NK-92 (cell line): ENCODE measurements around the gene HECTD2.
"Not testable (repeated sequence)": the region's sequence is repeated elsewhere in the genome, so short reads cannot be mapped to it uniquely, and the experiment has no call there.

Experiments used
- DNase-seq: peaks from one replicate; lab custom pipeline; 2025; ENCODE audit not compliant: unreplicated experiment; lab: John Stamatoyannopoulos, UW

Gene HECTD2

DNA sequence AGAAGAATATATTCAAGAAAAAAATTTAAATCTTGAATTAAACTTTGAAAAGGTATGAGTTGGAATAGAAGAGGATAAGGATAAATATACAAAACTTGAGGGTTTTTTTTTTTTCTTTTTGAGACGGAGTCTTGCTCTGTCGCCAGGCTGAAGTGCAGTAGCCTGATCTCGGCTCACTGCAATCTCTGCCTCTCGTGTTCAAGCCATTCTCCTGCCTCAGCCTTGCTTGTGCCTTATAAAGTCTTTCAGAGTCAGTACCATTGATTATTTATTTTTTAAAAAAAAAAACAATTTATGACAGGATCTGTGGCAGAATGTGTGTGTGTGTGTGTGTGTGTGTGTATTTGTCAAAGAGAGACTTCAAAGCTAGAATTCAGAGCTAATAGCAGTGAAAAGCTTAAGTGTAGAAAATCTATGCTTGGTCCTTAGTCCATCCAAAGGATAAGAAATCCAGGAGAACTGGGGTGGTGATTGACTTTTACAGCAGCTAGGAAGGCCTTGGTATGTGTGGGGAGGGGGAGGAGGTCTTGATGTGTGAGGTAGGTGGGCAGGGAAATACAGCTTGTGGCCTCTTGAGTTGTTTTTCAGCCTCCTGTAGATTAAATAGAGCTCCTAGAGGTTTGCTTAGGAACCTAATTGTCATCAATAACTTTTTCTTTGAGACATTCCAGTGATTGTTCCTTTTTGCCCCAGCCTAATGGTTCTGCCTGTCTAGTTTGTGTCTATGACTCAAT is 2.4 kb downstream of the HECTD2 start:
- DNase-seq: no peak

DNA sequence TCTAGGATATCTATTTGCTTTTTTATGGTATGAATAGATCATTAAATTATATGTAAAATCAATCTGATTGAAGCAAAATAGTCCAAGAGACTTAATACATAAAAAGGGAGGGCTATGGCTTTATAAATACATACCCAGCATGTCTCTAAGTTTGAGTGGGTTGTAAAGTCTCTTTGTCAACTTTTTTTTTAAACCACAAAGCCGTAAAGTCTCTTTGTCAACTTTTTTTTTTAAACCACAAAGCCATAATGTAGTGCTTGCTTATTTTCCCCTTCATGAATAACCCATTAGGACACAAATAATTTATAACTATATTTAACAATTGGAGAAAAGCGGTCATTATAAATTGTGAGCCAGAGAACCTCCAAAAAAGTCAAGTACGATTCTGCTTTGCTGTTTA is 5.7 kb downstream of the HECTD2 start:
- DNase-seq: no peak

DNA sequence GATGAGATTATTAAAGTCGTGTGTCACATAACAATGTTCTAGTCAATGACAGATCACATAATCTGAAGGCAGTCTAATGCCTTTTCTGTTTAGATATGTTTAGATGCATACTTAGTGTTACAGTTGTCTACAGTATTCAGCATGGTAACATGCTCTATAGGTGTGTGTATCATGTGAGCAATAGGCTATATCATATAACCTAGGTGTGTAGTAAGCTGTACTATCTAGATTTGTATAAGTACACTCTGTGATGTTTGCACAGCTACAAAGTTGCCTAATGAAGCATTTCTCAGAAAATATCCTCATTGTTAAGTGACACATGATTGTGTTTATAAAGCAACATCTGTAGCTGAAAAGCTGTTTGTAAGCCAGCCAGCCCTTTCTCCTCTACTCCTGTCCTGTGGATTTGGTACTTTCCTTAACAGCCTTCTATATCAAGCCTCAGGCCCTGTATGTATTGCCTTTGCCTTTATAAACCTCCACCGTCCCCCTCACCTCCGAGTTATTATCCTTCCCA is 6.3 kb downstream of the HECTD2 start:
- no peak for DNase-seq

DNA sequence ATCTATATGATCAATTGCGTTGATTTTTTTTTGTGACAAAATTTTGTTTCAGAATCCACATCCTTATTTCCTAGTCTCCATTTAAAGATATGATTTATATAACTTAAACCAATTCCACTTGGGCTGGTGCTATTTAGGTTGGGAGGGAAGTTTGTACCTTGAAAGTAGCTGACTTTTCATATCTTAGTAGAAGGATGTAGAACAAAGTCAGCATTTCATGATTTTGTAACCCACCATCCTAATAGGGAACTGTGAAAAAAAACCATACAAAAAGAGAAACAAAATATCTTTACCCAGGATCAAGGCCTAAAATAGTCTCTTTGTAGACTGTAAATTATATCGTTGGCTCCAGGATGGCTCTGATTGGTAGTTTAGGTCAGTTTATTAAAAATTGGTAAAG is 8.3 kb downstream of the HECTD2 start:
- DNase-seq: no peak

DNA sequence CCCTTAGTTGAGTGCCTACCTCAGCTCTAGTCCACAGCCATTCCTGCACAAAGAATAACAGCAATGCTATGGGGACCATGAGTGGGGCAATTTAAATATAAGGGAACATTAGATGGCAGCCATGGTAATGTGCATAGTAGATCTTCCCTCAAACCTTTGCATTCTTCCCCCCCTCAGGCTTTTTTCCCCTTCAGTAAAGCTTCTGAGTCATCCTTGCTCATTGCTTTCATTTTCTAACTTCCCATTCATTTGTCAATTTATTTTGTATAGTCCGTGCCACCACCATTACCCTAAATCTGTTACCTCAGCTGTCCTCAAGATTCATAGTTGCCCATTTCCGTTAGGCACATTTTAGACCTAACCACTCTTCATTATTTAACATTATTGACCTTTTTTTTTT is 10.7 kb downstream of the HECTD2 start:
- no peak for DNase-seq

DNA sequence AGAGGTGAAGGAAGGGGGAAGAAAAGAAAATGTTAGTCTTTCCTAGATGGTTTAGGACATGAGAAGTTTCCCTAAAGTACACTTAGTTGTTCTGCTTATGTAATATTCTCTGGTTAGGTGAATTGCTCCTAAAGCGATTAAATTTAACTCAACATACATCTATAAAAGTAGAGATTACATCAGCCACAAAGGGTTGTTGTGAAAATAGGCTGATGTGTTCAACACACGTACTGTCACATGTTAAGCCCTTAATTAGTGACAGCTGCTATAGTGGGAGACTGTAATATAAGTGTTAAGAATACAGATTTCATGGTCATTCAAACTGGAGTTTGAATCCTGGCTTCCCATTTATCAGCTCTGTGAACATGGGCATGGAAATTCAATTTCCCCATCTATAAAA is 12.8 kb downstream of the HECTD2 start:
- no peak for DNase-seq

DNA sequence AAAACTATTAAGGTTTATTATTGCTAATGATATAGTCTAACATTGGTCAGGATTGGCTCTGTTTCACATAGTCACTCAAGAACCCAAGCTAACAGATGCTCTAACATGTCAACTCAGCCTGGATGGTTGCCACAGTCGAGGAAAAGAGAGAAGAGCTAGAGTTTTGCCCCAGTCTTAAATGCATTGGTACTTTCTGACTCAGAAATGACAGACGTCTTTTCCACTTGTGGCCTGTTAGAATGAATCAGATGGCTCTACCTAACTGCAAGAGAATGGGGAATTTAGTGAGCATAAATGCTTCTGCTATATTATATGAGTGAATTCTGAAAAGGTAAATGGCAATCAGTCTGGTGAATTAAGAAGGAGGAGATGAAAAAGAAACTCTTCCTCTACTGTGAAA is 13.9 kb downstream of the HECTD2 start:
- no peak for DNase-seq

DNA sequence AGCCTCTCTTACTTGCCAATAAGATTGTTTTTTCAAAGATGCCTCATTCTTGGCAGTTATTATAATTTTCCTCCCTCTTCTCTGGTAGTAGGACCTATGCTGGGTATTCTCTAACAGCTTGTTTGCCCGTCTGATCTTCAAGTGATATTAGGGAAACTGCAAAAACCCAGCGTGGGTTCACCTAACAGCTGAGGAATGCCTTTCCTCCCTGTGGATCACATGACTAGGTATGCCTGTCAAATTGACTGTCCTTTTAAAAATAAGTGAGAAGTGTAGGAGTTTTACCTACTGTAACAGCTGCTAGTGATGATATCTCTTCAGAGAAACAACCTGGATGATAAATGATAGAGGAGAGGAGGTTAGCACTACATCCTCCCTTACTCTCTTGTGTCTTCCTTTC is 22.0 kb downstream of the HECTD2 start:
- DNase-seq: no peak

DNA sequence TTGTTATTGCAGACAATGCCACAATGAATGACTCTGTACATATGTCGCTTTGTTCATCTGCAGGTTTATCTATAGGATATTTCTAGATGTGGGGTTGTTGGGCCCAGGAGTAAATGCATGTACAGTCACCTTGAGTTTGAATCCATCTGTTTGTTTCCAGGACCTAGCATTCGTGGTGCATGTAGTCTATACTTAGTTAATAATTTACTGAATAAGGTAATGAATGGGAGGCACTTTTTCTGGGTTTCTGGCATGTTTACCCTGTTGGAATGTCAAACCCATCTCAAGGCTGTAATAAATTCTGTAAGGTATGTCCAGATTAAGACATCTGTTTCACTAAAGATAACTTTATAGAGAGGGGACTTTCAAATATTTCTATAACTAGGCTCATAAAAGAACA is 23.5 kb downstream of the HECTD2 start:
- DNase-seq: no peak

DNA sequence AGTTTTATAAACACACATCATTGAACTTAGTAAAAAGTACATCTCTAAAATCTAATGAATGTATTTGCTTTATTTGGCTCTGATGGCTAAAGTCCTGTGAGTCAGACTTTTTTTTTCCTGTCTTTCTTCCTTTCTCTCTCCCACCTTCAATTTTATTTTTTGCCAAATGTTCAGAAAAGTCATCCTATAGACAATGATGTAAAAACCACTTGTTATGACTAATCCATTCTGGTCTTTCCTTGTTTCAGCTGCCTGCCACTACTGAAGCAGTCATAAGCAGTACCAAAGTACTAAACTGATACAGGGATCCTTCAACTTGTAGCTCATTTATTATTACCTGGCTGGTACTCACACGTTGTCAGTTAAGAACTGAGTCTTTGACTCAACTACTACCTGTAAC is 23.9 kb downstream of the HECTD2 start:
- DNase-seq: no peak

DNA sequence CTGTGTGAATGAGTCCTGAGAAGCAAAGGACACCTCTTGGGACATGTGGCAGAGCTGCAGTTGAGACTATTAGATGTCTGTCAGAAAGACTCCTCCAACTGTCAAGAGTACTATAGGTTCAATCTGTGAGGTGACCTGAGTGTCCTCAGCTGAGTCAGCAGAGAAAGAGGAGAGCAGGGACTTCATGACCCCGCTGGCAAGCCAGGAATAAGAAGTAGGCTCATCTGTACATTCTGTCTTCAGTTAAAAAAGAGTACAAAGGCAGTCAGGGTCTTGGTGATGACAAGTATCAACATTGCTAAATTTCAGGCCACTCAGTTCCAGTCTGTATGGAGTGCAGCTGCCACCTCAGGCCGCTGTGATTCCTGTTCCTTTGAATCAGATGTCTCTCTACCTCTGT is 25.1 kb downstream of the HECTD2 start:
- DNase-seq: no peak

DNA sequence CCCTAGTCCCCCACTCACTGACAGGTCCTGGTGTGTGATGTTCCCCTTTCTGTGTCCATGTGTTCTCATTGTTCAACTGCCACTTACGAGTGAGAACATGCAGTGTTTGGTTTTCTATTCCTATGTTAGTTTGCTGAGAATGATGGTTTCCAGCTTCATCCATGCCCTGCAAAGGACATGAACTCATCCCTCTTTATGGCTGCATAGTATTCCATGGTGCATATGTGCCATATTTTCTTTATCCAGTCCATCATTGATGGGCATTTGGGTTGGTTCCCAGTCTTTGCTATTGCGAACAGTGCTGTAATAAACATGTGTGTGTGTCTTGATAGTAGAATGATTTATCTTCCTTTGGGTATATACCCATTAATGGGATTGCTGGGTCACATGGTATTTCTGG is 28.1 kb downstream of the HECTD2 start:
- not testable (repeated sequence) for DNase-seq

DNA sequence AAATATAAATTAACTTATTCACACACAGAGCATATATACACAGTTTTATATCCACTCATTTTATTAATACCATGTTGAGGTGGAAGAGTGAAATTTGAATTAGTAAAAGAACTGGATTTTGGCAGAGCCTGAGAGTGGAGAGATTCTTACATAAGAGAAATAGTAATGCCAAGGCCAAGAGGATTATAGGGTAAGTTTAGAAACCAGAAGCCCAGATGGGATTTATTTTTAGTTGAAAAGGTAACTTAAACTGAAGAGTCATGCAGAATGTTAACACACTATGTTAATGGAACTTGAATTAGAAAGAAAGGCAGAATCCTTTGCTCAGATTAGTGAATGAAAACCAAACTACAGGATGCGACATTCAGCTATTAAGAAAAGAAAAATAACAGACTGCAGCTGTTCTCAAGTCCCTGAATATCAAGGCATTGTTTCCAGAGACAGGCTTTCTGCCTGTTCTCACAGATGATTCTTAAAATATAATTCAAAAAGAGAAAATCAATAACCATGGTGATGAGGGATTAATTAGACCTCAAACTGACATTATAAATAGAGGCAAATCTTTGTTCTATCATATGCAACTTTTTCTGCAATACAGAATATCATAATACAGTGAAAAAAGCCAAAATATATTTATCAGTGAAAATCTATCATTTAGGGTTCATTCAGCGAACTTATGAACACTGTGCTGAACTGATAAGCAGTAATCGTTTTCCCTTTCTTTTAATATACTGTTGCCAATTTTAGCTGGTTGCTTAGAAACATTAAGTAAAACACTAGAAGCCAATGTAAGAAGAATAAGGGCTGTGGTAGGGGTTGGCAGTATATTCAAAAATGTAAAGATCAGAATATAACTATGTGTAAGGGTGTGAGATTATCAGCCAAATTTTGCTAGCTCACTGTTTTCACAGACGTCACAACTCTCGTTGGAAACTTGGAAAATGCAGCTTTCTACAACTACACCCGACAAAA is 34.4 kb downstream of the HECTD2 start:
- DNase-seq: no peak

DNA sequence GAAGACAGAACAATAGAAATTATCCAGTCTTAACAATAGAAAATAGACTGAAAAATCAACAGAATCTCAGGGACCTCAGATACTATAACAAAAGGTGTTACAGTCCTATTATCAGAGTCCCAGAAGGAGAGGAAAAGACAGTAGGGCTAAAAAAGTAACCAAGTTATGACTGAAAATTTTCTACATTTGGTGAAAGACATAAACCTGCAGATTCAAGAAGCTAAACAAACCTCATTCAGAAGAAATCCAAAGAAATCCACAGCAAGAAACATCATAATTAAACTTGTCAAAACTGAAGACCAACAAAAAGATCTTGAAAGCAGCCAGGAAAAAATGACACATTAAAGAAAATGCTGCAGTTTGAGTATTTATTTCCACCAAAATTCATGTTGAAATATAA is 41.9 kb downstream of the HECTD2 start:
- DNase-seq: no peak

DNA sequence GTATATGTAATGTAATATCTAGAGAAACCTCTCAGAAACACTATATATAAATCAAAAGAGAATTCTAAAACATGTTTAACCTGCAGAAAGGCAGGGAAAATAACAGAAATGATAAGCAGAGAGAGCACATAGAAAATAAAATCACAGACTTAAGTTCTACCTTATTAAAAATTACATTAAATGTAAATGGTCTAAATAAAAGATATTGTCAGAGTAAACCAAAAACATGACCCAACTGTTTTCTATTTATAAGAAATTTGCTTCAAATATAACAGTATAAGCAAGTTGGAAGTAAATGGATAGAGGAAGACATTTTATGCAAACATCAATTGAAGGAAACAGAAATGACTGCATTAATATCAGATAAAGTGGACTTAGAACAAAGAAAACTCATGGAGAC is 43.4 kb downstream of the HECTD2 start:
- DNase-seq: no peak

DNA sequence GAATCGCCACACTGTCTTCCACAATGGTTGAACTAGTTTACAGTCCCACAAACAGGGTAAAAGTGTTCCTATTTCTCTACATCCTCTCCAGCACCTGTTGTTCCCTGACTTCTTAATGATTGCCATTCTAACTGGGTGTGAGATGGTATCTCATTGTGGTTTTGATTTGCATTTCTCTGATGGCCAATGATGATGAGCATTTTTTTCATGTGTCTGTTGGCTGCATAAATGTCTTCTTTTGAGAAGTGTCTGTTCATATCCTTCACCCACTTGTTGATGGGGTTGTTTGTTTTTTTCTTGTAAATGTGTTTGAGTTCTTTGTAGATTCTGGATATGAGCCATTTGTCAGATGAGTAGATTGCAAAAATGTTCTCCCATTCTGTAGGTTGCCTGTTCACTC is 45.0 kb downstream of the HECTD2 start:
- not testable (repeated sequence) for DNase-seq

DNA sequence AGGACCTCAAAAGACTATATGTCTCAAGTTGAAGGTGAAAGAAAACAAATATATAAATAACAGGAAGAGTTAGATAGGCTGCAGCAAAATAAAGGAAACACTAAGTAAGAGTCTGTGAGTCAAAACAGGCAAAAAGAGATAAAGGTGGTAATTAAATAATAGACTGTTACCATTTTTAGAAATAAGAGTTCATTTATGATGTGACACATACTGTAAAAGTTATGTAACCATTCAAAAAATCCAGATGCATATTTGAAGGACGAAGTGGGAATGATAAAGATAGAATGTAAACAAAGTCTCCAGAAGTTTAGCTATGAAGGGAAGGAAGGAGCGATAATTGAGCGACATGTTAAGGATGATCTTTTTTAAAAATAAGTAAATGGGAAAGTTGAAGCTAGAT is 50.5 kb downstream of the HECTD2 start:
- DNase-seq: no peak

DNA sequence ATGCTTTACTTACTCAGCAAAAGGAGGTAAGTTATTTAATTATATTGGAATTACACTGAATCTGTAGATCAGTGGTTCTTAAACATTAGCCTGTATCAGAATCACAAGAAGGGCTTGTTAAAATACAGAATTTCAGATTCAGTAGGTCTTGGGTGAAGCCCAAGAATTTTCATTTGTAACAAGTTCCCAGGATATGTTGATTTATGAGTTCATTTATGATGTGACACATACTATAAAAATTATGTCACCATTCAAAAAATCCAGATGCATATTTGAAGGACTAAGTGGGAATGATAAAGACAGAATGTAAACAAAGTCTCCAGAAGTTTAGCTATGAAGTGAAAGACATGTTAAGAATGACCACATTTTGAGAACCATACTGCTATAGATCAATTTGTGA is 52.3 kb downstream of the HECTD2 start:
- no peak for DNase-seq

DNA sequence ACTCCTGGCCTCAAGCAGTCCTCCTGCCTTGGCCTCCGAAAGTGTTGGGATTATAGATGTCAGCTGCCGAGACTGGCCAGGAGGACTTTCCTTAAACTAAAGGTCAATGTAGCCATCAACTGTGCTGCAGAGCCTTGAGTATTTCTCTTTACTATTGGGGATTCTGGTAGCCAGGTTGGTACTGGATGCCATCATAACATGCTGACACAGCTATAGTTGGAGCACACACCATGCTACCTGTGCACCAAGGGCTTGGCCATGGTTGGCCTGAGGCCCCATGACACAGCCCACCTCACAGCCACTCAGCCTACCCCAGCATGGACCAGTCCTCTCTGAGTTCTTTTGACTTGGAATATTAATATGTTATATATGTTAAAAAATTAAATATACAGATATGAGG is 54.4 kb downstream of the HECTD2 start:
- DNase-seq: no peak

DNA sequence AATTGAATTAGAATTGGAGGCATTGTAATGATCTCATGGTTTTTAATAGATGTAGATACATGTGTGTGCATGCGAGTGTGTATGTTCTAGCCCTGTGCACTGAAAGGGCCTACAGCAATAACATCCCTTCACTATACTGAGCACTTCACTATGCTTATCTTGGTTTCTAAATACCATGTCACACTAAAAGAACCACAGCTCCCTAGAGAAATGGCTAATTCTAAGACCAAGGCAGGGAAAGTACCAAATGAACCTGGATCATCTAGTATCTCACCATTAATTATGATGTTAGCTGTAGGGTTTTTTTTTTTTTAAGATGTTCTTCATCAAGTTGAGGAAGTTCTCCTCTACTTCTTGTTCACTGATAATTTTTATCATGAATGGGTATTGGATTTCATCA is 55.1 kb downstream of the HECTD2 start:
- no peak for DNase-seq

DNA sequence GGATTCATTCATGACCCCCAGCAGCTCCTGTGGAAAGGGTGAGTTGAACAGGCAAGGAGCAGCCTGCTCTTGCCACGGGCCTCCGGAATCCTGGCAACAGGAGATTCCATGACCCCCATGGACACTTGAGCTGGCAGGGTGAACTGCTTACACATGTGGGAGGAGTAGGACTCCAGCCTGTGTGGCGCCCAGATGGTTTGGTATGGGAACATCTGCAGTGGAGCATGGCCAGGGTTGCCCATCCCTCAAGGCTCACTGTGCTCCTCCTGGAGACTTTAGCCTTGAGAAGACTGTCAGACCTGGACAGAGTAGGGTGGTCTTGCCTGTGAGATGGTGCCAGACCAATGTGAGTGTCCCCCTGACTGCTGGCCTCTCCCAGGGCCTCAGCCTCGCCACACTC is 57.0 kb downstream of the HECTD2 start:
- DNase-seq: no peak

DNA sequence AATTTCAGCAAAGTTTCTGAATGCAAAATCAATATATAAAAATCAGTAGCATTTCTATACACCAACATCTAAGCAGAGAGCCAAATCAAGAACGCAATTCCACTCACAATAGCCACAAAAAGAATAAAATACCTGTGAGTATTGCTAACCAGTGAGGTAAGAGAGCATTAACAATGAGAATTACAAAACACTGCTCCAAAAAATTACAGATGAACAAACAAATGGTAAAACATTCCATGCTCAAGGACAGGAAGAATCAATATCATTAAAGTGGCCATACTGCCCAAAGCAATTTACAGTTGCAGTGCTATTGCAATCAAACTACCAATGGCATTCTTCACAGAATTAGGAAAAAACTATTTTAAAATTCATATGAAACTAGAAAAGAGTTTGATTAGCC is 61.5 kb downstream of the HECTD2 start:
- DNase-seq: no peak
